ENCODE measurements around the gene GBE1.

DNA sequence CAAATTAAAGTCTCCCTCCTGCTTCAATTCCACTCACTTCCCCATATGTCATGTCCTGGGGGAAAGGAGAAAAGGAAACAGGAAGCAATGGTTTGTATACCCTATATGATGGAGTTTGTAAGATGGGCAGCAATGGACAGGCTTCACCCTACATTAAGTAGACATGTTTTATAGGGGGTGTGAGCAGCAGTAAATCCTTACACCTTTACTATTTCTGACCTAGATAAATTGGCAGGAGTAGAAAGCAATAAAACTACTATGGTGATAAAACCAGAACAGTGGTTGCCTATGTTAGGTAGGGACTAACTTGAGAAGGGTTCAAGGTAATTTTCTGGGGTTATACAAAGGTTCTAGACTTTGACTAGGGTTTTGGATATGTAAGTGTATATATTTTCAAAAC lies 301.7 kb downstream of the GBE1 start:
- TF ChIP-seq, protein P1, sequence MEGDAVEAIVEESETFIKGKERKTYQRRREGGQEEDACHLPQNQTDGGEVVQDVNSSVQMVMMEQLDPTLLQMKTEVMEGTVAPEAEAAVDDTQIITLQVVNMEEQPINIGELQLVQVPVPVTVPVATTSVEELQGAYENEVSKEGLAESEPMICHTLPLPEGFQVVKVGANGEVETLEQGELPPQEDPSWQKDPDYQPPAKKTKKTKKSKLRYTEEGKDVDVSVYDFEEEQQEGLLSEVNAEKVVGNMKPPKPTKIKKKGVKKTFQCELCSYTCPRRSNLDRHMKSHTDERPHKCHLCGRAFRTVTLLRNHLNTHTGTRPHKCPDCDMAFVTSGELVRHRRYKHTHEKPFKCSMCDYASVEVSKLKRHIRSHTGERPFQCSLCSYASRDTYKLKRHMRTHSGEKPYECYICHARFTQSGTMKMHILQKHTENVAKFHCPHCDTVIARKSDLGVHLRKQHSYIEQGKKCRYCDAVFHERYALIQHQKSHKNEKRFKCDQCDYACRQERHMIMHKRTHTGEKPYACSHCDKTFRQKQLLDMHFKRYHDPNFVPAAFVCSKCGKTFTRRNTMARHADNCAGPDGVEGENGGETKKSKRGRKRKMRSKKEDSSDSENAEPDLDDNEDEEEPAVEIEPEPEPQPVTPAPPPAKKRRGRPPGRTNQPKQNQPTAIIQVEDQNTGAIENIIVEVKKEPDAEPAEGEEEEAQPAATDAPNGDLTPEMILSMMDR (conservative IDR thresholded peaks at IDR 0.05 in 1 of 2, IDR thresholded peaks at IDR 0.05 in 1 of 2; ENCODE audit: low read depth in 1 of 2, low read length in 2 of 2) = no peak
- no peak for TF ChIP-seq EZH2 (IDR thresholded peaks at IDR 0.05; ENCODE audit: low read length, missing control alignments)
